Measurements from ENCODE around the gene CCDC27.
"Not testable (repeated sequence)": the region's sequence is repeated elsewhere in the genome, so short reads cannot be mapped to it uniquely, and the experiment has no call there.

CCDC27 gene

DNA sequence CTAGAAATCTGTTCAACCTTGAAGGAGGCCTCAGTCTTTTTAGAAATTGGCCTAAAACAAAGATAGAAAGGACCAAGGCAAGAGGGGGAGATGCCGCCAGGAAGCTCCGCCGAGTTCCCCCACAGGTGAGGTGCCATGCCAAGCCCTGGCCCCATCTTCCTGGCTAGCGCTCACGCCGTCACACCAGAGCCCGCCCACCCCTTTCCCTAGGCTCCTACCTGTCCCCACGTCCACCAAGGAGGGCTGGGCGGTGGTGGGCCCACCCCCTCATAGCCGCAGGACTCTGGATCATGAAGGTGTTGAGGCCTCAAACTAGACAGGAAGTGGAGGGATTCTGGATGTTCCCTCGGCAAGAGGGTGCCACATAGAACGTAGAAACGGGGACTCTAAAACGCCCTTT is 15.5 kb upstream of the CCDC27 start:
- DNase-seq (ENCODE audit: low read depth), result no peak

DNA sequence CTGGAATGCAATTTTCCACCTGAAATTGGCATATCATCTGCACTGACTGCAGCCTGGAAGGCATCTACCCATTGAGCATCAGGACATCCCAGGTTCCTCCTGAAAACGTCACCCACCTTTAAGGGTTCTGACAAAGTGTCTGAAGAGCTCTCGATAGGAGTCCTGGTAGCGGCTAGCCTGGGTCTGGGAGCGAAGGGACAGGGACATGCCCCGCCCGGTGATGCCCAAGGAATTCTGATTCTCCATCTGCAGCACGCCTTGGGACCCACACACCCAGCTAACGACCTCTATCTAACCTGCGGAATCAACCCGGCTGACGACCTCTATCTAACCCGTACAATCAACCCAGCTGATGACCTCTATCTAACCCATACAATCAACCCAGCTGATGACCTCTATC is 13.3 kb upstream of the CCDC27 start:
- no peak for DNase-seq (ENCODE audit: low read depth)

GRCh38 chr1:3740042-3740441 is 12.2 kb upstream of the CCDC27 start:
- DNase-seq (ENCODE audit: low read depth), result no peak

GRCh38 chr1:3740752-3741151 is 11.5 kb upstream of the CCDC27 start:
- DNase-seq (ENCODE audit: low read depth), result no peak

- no peak for DNase-seq (ENCODE audit: low read depth)
These were observed 10.4 kb upstream of the CCDC27 start for GRCh38 chr1:3741566-3742438.

DNA sequence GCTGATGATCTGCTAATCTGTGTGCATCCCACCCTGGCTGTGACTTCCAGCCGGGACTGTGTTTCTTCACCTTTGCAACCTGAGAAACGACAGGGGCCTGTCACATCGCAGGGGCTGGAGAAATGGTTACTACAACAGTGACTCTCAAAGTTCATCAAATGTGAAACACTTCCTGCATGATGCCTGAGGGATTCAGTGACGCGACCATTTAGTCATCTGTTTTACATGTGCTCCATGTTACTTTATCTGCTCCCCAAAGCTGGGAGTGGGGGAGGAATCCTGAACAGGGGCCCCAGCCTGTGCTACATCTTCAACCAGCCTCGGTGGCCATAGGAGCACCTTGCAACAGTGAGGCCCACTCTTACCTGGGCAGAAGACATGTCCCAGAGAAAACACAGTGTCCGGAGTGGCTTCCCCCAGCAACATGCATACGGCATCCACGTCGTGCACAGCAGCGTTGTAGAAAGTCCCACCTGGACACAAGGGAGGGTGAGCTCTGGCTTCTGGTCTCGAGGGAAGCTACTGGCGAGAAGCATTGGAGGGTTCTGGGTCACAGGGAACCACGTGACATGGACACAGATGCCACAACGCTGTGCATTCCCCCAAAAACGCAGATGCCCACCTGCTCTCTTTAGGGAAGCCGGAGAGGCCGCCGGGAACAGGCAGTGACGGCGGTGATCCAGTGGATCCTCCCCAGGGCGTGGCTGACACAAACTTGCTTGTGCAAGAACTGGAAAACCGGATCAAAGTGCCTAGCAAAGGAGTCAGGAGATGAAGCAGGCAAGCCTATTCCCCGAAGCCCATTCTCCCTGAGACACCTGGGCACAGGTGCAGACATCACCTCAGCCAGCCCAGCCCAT is 9.6 kb upstream of the CCDC27 start:
- DNase-seq (ENCODE audit: low read depth), result no peak

DNA sequence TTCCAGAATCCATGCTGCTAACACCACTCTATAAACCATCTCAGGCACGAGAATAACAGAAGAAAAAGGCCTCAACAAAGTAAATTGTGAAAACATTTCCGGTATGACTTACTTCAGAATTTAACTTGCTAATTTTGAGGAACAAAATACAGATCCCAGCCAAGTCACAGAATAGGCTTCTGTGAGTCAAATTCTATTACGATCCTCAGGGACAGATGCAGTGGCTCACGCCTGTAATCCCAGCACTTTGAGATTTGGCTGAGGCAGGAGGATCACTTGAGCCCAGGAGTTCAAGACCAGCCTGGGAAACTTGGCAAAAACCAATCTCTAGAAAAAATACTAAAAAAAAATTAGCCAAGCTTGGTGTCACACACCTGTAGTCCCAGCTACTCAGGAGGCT is 8.8 kb upstream of the CCDC27 start:
- no peak for DNase-seq (ENCODE audit: low read depth)

DNA sequence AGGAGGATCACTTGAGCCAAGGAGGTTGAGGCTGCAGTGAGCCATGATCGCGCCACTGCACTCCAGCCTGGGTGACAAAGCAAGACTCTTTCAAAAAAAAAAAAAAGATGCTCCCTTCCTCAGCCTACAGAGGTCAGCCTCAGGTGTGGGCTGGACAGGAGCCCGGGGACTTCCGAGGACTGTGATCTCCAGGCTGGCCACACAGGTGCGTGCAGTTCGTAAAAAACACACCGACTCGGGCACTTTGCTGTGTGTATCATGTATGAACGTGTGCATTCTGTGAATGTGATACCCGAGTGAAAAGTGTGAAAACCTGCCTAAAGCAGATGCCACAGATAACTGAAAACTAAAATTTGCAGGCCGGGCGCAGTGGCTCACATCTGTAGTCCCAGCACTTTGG is 8.4 kb upstream of the CCDC27 start:
- no peak for DNase-seq (ENCODE audit: low read depth)

DNA sequence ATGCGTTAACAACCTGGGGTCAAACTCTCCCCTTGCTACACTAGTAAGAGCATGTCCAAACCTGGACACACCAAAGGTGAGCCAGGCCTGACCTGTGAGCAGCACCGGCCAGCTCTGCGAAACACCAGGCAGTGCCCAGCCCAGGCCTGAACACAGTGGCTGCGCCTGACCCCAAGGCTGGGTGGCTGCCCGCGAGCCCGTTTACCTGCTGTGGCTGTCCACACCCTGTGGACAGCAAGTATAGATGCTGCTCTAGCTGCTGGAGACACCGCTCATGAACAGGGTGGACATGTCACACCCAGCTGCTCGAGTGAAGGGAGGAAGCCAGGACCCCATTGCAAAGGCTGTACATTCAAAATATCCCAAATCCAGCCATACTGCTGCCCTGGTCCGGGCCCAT is 7.6 kb upstream of the CCDC27 start:
- no peak for DNase-seq (ENCODE audit: low read depth)

GRCh38 chr1:3745071-3745470 is 7.2 kb upstream of the CCDC27 start:
- DNase-seq (ENCODE audit: low read depth), result no peak

DNA sequence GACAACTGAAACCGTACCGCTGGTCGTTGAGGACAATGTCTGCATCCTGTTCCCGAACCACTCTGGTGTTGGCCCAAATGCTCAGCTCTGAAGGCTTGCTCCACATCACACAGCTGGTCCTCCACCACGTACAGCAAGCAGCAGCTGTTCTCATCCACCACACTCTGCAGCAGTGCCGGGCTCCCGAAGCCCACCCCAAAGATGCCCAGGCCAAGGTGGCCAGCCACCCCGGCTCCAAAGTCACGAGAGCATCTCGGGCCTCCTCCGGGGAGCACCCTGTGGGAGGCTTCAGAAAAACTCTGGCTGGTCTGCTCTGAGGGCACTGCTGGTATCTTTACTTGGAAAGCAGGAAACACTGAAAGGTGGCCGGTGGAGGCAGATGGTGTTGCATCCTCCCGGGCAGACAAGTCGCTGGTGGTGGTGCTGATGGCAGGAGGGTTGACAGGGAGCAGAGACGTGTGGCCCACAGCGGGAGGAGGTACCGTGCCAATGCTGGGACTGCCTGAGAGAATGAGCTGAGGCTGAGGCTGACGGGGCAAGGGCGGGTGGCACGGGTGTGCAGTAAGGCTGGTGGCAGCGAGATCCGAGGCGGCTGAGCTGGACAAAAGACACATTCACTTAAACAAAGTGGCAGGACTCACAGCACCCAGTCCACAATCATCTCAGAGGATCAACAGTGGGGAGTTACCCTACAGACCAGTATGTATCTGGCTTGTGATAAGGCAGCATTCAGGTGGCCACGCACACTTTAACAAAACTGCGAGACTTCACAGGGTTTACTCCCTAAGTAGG is 6.5 kb upstream of the CCDC27 start:
- no peak for DNase-seq (ENCODE audit: low read depth)

DNA sequence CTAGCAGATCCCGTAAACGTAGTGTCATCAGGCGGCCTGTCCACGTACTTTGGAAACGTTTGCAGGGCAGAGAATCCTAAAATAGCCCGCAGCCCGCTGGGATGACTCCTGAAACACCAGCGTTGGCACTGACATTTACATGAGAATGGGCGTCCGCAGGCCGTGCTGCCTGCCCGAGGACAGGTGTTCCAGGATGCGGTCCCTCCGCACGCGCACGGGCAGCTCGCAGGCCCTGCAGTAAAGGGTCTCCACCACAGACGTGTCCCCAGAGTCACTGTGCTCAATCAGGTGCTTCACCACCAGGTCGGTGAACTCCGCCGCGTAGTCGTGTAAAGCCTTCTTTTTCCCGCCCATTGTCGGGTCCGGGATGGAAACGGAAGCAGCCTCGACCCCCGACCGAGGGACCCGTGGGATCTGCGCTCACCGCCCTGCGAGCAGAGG is 5.8 kb upstream of the CCDC27 start:
- no peak for DNase-seq (ENCODE audit: low read depth)

DNA sequence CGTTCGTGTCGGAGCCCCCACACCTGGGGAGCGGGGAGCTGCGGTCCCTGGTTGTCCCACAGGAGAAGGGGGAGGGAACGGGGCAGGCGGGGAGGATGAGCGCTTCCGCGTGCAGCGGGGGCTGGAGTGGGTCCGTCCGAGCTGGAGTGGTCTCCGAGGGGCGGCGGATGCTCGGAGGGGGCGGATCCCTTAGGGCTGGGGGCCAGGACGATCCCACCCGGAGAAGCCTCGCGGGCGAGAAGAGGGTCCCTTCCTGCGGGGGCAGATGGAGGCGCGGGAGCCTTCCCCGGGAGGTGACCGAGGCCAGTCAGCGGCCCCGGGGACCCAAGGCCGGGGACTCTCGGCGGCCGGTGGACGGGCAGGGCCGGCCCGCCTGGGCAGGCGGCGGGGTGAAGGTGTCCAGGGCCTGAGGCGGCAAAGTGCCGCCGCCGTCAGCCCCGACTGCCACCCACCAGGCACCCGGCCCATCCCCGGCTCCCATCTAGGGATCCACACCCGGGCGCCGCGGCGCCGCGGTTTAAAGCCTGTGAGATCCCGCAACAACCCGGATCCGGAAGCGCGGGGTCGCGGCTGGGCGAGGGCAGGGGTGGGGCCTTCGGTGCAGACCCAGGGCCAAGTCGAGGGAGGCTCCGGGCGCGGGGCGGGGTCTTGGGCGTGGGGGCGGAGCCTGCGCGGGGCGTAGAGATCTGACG is 5.3 kb upstream of the CCDC27 start:
- peak; percentile 88 for DNase-seq (ENCODE audit: low read depth)

GRCh38 chr1:3747522-3747848 is 4.8 kb upstream of the CCDC27 start:
- DNase-seq (ENCODE audit: low read depth), result no peak

DNA sequence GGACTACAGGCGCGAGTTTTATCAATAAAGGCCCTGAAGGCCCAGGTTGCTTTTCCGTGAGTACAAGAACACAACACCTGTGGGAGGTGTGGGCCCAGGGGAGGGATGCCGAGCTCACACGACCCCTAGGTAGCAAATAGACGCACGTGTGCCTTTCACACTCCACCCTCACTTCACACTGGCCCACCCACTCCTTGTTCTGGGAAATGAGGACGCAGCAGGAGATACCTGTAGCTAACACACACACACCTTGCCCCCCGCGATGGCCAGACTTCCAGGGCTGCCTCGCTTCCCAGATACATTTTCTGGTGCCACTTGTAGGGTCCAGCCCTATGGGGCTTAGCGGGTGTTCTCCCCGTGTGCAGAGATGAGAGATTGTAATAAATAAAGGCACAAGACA is 4.3 kb upstream of the CCDC27 start:
- DNase-seq (ENCODE audit: low read depth), result no peak

GRCh38 chr1:3748316-3748900 is 3.8 kb upstream of the CCDC27 start:
- DNase-seq (ENCODE audit: low read depth), result not testable (repeated sequence)

- no peak for DNase-seq (ENCODE audit: low read depth)
These were observed 2.7 kb upstream of the CCDC27 start for GRCh38 chr1:3749512-3749911.

DNA sequence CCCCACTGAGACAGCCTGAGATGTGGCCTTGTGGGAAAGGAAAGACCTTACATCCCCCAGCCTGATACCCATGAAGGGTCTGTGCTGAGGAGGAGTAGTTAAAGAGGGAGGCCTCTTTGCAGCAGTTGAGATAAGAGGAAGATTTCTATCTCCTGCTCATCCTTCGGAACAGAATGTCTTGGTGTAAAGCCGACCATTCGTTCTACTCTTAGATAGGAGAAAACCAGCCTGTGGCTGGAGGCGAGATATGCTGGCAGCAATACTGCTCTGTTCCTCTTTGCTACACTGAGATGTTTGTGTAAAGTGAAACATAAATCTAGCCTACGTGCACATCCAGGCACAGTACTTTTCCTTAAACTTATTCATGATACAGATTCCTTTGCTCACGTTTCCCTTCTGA is 1.5 kb upstream of the CCDC27 start:
- no peak for DNase-seq (ENCODE audit: low read depth)

DNA sequence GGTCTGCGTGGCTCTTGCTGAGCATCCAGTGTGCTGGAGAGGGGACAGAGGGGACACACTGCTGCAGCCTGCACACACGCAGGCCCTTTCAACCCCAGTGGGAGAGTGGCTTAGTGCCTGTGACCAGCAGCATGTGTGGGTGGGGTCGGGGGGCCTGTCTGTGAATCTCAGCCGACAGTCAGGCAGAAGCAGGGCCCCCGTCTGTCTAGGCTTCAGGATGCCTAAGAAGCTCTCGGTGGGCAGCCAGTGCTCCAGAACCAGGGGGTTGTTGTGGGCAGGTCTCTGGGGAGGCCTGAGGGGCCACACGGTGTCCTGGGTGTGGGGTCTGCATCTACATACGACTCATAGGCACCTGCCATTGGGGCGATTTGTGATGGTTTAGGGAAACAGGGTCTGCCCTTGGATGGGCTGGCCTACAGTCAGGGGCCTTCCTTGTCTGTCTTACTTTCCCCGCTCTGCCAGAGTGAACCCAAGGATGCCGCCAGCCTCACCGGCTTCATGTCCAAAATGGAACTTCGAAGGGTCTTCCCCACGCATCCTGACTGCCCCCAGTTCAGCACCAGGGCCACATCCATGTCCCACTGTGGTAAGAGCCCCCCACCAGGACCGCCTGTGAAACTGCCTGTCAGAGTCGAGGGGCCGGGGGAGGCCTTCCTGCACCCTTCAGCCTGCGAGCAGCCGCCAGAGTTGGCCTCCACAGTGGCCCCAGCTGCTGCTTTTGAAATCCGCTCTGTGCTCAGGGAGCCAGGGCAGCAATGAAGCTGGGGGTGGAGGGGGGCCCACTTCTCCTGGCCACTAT is 1.6 kb downstream of the CCDC27 start:
- DNase-seq (ENCODE audit: low read depth), result no peak

- no peak for DNase-seq (ENCODE audit: low read depth)
These were observed 4.1 kb downstream of the CCDC27 start for GRCh38 chr1:3756394-3756793.

DNA sequence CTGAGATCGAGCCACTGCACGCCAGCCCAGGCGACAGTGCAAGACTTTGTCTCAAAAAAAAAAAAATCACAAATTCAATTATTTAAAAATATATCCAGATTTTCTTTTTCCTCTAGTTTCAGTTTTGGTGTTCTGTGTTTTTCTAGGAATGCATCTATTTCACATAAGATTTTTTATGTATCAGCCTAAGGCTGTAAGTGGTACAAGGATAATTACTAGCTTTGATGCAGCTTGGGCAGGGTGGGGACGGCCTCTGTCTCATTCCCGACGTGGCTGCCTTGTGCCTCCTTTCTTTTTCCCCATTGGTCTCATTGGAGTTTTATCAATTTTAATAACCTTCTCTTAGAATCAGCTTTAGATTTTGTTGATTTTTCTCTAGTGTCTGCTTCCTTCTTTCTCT is 6.9 kb downstream of the CCDC27 start:
- no peak for DNase-seq (ENCODE audit: low read depth)
